Activated CD4-positive, alpha-beta T cell treated with anti-CD3 and anti-CD28 coated beads for 36 hours (primary cell): ENCODE results near the gene CNTNAP2. TPM values are rescaled to one million over a fixed set of nuclear protein-coding genes. Genes with fewer than 3 reads are reported as not detected.
"Not testable (repeated sequence)": the region's sequence is repeated elsewhere in the genome, so short reads cannot be mapped to it uniquely, and the experiment has no call there.

Experiments used
- ATAC-seq: fragments of 200-7000 bp; cut with Tn5 transposase; one replicate; pipeline ENCODE4 v1.10.0; 2021; ENCODE audit warnings: mild to moderate bottlenecking, moderate library complexity
- CTCF ChIA-PET: fragments of 350-600 bp; sonication (Branson Sonifier 250); formaldehyde crosslinking; loops from one replicate; lab custom pipeline; 2021; ENCODE audit warnings: antibody characterized with exemption; lab: Charles Lee
- POLR2A ChIA-PET: fragments of 350-600 bp; sonication (Branson Sonifier 250); formaldehyde crosslinking; loops from one replicate; lab custom pipeline; 2021; ENCODE audit warnings: antibody characterized with exemption, inconsistent platforms; lab: Charles Lee
- DNase-seq: peaks from one replicate; pipeline ENCODE4 v3.0.0-alpha.2; 2020
- H3K27ac Mint-ChIP-seq: one replicate; pipeline ENCODE4 v1.8.0; 2021; ENCODE audit warnings: mixed read lengths
- H3K27me3 Mint-ChIP-seq: one replicate; pipeline ENCODE4 v1.8.0; 2021; ENCODE audit warnings: mixed read lengths
- H3K36me3 Mint-ChIP-seq: one replicate; pipeline ENCODE4 v1.8.0; 2021; ENCODE audit warnings: low read depth, mixed read lengths
- H3K4me1 Mint-ChIP-seq: one replicate; pipeline ENCODE4 v1.8.0; 2021; ENCODE audit warnings: mixed read lengths
- H3K4me3 Mint-ChIP-seq: one replicate; pipeline ENCODE4 v1.8.0; 2021; ENCODE audit warnings: mild to moderate bottlenecking, moderate library complexity, mixed read lengths
- H3K9me3 Mint-ChIP-seq: one replicate; pipeline ENCODE4 v1.8.0; 2021; ENCODE audit warnings: low read depth, mixed read lengths
- intact Hi-C, 2 experiments: fragments of 100-400 bp; cut with DNase I in 1 of 2; cut with micrococcal nuclease in 1 of 2; formaldehyde crosslinking; loops; one replicate each; pipeline versions ENCODE4 v1.14.2 to v1.15.1; 2022 to 2024; cut with DNase I, micrococcal nuclease
- total RNA-seq, 2 experiments: library from RNA; stranded (reverse); gene quantifications; one replicate each; pipeline ENCODE4 v1.2.3, GENCODE V29; 2021

Gene CNTNAP2
- total RNA-seq, 2 experiments from 2014 or later = not detected

- Mint-ChIP-seq H3K36me3 (no peaks in the 10 kb centered on the region), H3K27ac (no peak overlapping the region), H3K4me1 (no peaks in the 10 kb centered on the region), H3K9me3 (peaks cover 10% of the 10 kb centered on the region), H3K4me3 (no peak overlapping the region), H3K27me3 (peaks cover 15% of the 10 kb centered on the region)
- no peak for ATAC-seq
- CTCF ChIA-PET = no interaction called here
- intact Hi-C loops = no loop called here
- no peak for DNase-seq
- POLR2A ChIA-PET = no interaction called here
These were observed 2214.2 kb downstream of the CNTNAP2 start for GRCh38 chr7:148330822-148331221.

GRCh38 chr7:148331456-148331855 is 2214.9 kb downstream of the CNTNAP2 start:
- H3K4me3 Mint-ChIP-seq, POLR2A ChIA-PET, intact Hi-C loops, CTCF ChIA-PET, ATAC-seq, DNase-seq, H3K36me3 Mint-ChIP-seq, H3K4me1 Mint-ChIP-seq, H3K27ac Mint-ChIP-seq: not testable (repeated sequence)
- Mint-ChIP-seq H3K9me3 (peaks cover 10% of the 10 kb centered on the region), H3K27me3 (peaks cover 13% of the 10 kb centered on the region)

- Mint-ChIP-seq H3K27ac (no peak overlapping the region), H3K4me1 (no peaks in the 10 kb centered on the region), H3K4me3 (no peak overlapping the region), H3K36me3 (no peaks in the 10 kb centered on the region), H3K27me3 (peaks cover 19% of the 10 kb centered on the region), H3K9me3 (peaks cover 10% of the 10 kb centered on the region)
- POLR2A ChIA-PET = interaction anchor here (0.5 kb wide), 1 partner anchor 491 kb away, joined by 4 read pairs; no protein-coding TSS in a partner anchor
- DNase-seq (no peak), ATAC-seq (no peak)
- intact Hi-C loops = no loop called here
- CTCF ChIA-PET = no interaction called here
These were observed 2215.9 kb downstream of the CNTNAP2 start for GRCh38 chr7:148332191-148333186.

- Mint-ChIP-seq H3K27ac (no peak overlapping the region), H3K27me3 (peaks cover 35% of the 10 kb centered on the region), H3K36me3 (no peaks in the 10 kb centered on the region), H3K9me3 (peaks cover 10% of the 10 kb centered on the region), H3K4me1 (peaks cover 10% of the 10 kb centered on the region), H3K4me3 (no peak overlapping the region)
- CTCF ChIA-PET = interaction anchor here (1.0 kb wide), 1 partner anchor 258 kb away, joined by 3 read pairs; no protein-coding TSS in a partner anchor
- ATAC-seq (no peak), DNase-seq (no peak)
- POLR2A ChIA-PET = no interaction called here
- intact Hi-C loops = no loop called here
These were observed 2217.9 kb downstream of the CNTNAP2 start for GRCh38 chr7:148334441-148334956.

- intact Hi-C loops = no loop called here
- Mint-ChIP-seq H3K9me3 (peaks cover 10% of the 10 kb centered on the region), H3K27ac (no peak overlapping the region), H3K4me3 (no peak overlapping the region), H3K4me1 (peaks cover 13% of the 10 kb centered on the region), H3K27me3 (peaks cover 40% of the 10 kb centered on the region), H3K36me3 (no peaks in the 10 kb centered on the region)
- ATAC-seq (no peak), DNase-seq (no peak)
- ChIA-PET CTCF (interaction anchor here (0.5 to 1.0 kb wide), 2 partner anchors 15 to 258 kb away, joined by 3 read pairs; no protein-coding TSS in a partner anchor), POLR2A (no interaction called here)
These were observed 2218.5 kb downstream of the CNTNAP2 start for GRCh38 chr7:148334959-148335577.

- Mint-ChIP-seq H3K27ac (no peak overlapping the region), H3K36me3 (no peaks in the 10 kb centered on the region), H3K4me1 (peaks cover 13% of the 10 kb centered on the region), H3K9me3 (peaks cover 8% of the 10 kb centered on the region), H3K27me3 (peaks cover 47% of the 10 kb centered on the region), H3K4me3 (no peak overlapping the region)
- ChIA-PET CTCF (interaction anchor here (0.5 kb wide), 1 partner anchor 15 kb away, joined by 3 read pairs; no protein-coding TSS in a partner anchor), POLR2A (no interaction called here)
- no peak for DNase-seq
- intact Hi-C loops = no loop called here
- no peak for ATAC-seq
These were observed 2219.2 kb downstream of the CNTNAP2 start for GRCh38 chr7:148335790-148336189.

GRCh38 chr7:148336411-148336810 is 2219.8 kb downstream of the CNTNAP2 start:
- Mint-ChIP-seq H3K27me3 (peaks cover 50% of the 10 kb centered on the region), H3K4me1 (peaks cover 13% of the 10 kb centered on the region), H3K4me3 (no peak overlapping the region), H3K27ac (no peak overlapping the region), H3K36me3 (no peaks in the 10 kb centered on the region), H3K9me3 (peaks cover 2% of the 10 kb centered on the region)
- POLR2A ChIA-PET = no interaction called here
- CTCF ChIA-PET = no interaction called here
- DNase-seq (no peak), ATAC-seq (no peak)
- intact Hi-C loops = no loop called here

- H3K9me3 Mint-ChIP-seq = no peaks in the 10 kb centered on the region
These were observed 2220.8 kb downstream of the CNTNAP2 start for GRCh38 chr7:148337246-148337965.

GRCh38 chr7:148337995-148338747 is 2221.6 kb downstream of the CNTNAP2 start:
- Mint-ChIP-seq H3K36me3 (no peaks in the 10 kb centered on the region), H3K9me3 (no peaks in the 10 kb centered on the region), H3K27ac (no peak overlapping the region), H3K4me3 (no peak overlapping the region), H3K4me1 (peaks cover 13% of the 10 kb centered on the region), H3K27me3 (peaks cover 63% of the 10 kb centered on the region)
- ATAC-seq = no peak
- ChIA-PET POLR2A (no interaction called here), CTCF (no interaction called here)
- DNase-seq = no peak
- intact Hi-C loops = no loop called here

More at GRCh38 chr7:148337246-148337965, 2220.8 kb downstream of the CNTNAP2 start:
- Mint-ChIP-seq H3K4me3 (no peak overlapping the region), H3K27me3 (peaks cover 57% of the 10 kb centered on the region), H3K4me1 (peaks cover 13% of the 10 kb centered on the region), H3K27ac (no peak overlapping the region), H3K36me3 (no peaks in the 10 kb centered on the region)
- POLR2A ChIA-PET = no interaction called here
- CTCF ChIA-PET = no interaction called here
- DNase-seq (no peak), ATAC-seq (no peak)
- intact Hi-C loops = no loop called here

GRCh38 chr7:148340438-148341280 is 2224.1 kb downstream of the CNTNAP2 start:
- no peaks in the 10 kb centered on the region for H3K36me3 Mint-ChIP-seq
- peaks cover 13% of the 10 kb centered on the region for H3K4me1 Mint-ChIP-seq
- H3K27me3 Mint-ChIP-seq = peaks cover 58% of the 10 kb centered on the region
- ChIA-PET POLR2A (interaction anchor here (0.5 kb wide), 1 partner anchor 131 kb away, joined by 3 read pairs; no protein-coding TSS in a partner anchor), CTCF (no interaction called here)
- no peak overlapping the region for H3K4me3 Mint-ChIP-seq
- no peak overlapping the region for H3K27ac Mint-ChIP-seq
- DNase-seq = no peak
- ATAC-seq = no peak
- H3K9me3 Mint-ChIP-seq = no peaks in the 10 kb centered on the region
- intact Hi-C loops = no loop called here
